CD4-positive, alpha-beta T cell (primary cell): ENCODE measurements around the gene VPS39. TPM values are rescaled to one million over a fixed set of nuclear protein-coding genes. Genes with fewer than 3 reads are reported as not detected.

Experiments
- ATAC-seq: fragments of 200-7000 bp; cut with Tn5 transposase; one replicate; pipeline ENCODE4 v1.10.0; 2022; ENCODE audit warnings: mild to moderate bottlenecking; ENCODE audit not compliant: poor library complexity
- CTCF ChIA-PET: fragments of 350-600 bp; sonication (Branson Sonifier 250); formaldehyde crosslinking; loops from one replicate; lab custom pipeline; 2021; ENCODE audit warnings: antibody characterized with exemption, inconsistent platforms; lab: Charles Lee
- POLR2A ChIA-PET: fragments of 350-600 bp; sonication (Branson Sonifier 250); formaldehyde crosslinking; loops from one replicate; lab custom pipeline; 2021; ENCODE audit warnings: antibody characterized with exemption, inconsistent platforms; lab: Charles Lee
- DNase-seq, 14 experiments: peaks; one replicate each; pipeline ENCODE4 v3.0.0-alpha.2; 2013 to 2020; ENCODE audit warnings: mixed read lengths in 2 of 14
- H3K27ac ChIP-seq, 2 donors: one replicate each; pipeline versions ENCODE4 v1.5.1 to v1.7.0; 2013; ENCODE audit warnings: low read length in 2 of 2, low read depth in 1 of 2, mild to moderate bottlenecking in 1 of 2
- H3K27me3 ChIP-seq, 2 experiments: 1 replicate in 1 of 2; 2 replicates in 1 of 2; pipeline versions ENCODE4 v1.6.1 to v1.7.0; 2013; ENCODE audit warnings: low read length in 2 of 2, control low read depth in 1 of 2, mild to moderate bottlenecking in 1 of 2, moderate library complexity in 1 of 2; ENCODE audit not compliant: insufficient read depth in 2 of 2, control insufficient read depth in 1 of 2
- H3K36me3 ChIP-seq: one replicate; pipeline ENCODE4 v1.6.1; 2013; ENCODE audit warnings: low read length, control low read depth; ENCODE audit not compliant: insufficient read depth
- H3K4me1 ChIP-seq: one replicate; pipeline ENCODE4 v1.6.1; 2013; ENCODE audit warnings: low read length, control low read depth; ENCODE audit not compliant: insufficient read depth
- H3K4me3 ChIP-seq: one replicate; pipeline ENCODE4 v1.5.1; 2013; ENCODE audit warnings: mild to moderate bottlenecking, low read length, moderate library complexity
- H3K9me3 ChIP-seq, 2 experiments: 1 replicate in 1 of 2; 2 replicates in 1 of 2; pipeline versions ENCODE4 v1.6.1 to v1.7.0; 2013; ENCODE audit warnings: low read length in 2 of 2, mild to moderate bottlenecking in 2 of 2, control low read depth in 1 of 2, moderate library complexity in 1 of 2; ENCODE audit not compliant: control insufficient read depth in 1 of 2, insufficient read depth in 1 of 2
- H3K27ac Mint-ChIP-seq: one replicate; pipeline ENCODE4 v1.8.0; 2020; ENCODE audit warnings: mixed read lengths
- H3K27me3 Mint-ChIP-seq: one replicate; pipeline ENCODE4 v1.8.0; 2021; ENCODE audit warnings: mixed read lengths
- H3K36me3 Mint-ChIP-seq: one replicate; pipeline ENCODE4 v1.8.0; 2021; ENCODE audit warnings: low read depth, mixed read lengths
- H3K4me1 Mint-ChIP-seq: one replicate; pipeline ENCODE4 v1.8.0; 2021; ENCODE audit warnings: low read depth, mixed read lengths
- H3K4me3 Mint-ChIP-seq: one replicate; pipeline ENCODE4 v1.8.0; 2020; ENCODE audit warnings: mild to moderate bottlenecking, mixed read lengths
- H3K9me3 Mint-ChIP-seq: one replicate; pipeline ENCODE4 v1.8.0; 2020; ENCODE audit warnings: mixed read lengths
- intact Hi-C, 2 experiments: fragments of 100-400 bp; cut with DNase I in 1 of 2; cut with micrococcal nuclease in 1 of 2; formaldehyde crosslinking; loops; one replicate each; pipeline versions ENCODE4 v1.15.1 to v1.9.0; 2023 to 2025; cut with DNase I, micrococcal nuclease
- total RNA-seq, 174 experiments: library from RNA in 2 of 174; stranded (reverse) in 2 of 174; gene quantifications; one replicate each; pipeline ENCODE4 v1.2.3 and lab custom pipeline; 2021 to 2026
- TF ChIP-seq, protein P1 (sequence below): fragments of 200-600 bp; IDR thresholded peaks from one replicate; pipeline ENCODE4 v1.8.0; 2022; ENCODE audit warnings: antibody characterized with exemption, mild to moderate bottlenecking

The VPS39 gene
- total RNA-seq, 2 experiments from 2014 or later, result 73.4 to 82.5 TPM

GRCh38 chr15:42140383-42141070 lies 67.6 kb downstream of the VPS39 start:
- Histone ChIP-seq H3K9me3 (no peaks in the 10 kb centered on the region), H3K4me1 (no peaks in the 10 kb centered on the region), H3K4me3 (no peak overlapping the region), H3K27me3 (no peaks in the 10 kb centered on the region), H3K36me3 (no peaks in the 10 kb centered on the region), H3K27ac (no peak overlapping the region)
- ChIA-PET POLR2A (no interaction called here), CTCF (no interaction called here)
- DNase-seq (peak in 1 of 14 experiments; percentile 11), ATAC-seq (no peak)
- H3K4me1 Mint-ChIP-seq, result no peaks in the 10 kb centered on the region
- peaks cover 6% of the 10 kb centered on the region for H3K27me3 Mint-ChIP-seq
- H3K4me3 Mint-ChIP-seq, result no peak overlapping the region
- no peaks in the 10 kb centered on the region for H3K36me3 Mint-ChIP-seq
- TF ChIP-seq, protein P1, sequence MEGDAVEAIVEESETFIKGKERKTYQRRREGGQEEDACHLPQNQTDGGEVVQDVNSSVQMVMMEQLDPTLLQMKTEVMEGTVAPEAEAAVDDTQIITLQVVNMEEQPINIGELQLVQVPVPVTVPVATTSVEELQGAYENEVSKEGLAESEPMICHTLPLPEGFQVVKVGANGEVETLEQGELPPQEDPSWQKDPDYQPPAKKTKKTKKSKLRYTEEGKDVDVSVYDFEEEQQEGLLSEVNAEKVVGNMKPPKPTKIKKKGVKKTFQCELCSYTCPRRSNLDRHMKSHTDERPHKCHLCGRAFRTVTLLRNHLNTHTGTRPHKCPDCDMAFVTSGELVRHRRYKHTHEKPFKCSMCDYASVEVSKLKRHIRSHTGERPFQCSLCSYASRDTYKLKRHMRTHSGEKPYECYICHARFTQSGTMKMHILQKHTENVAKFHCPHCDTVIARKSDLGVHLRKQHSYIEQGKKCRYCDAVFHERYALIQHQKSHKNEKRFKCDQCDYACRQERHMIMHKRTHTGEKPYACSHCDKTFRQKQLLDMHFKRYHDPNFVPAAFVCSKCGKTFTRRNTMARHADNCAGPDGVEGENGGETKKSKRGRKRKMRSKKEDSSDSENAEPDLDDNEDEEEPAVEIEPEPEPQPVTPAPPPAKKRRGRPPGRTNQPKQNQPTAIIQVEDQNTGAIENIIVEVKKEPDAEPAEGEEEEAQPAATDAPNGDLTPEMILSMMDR, result no peak
- no peak overlapping the region for H3K27ac Mint-ChIP-seq
- no peaks in the 10 kb centered on the region for H3K9me3 Mint-ChIP-seq
- intact Hi-C loops, result no loop called here

DNA sequence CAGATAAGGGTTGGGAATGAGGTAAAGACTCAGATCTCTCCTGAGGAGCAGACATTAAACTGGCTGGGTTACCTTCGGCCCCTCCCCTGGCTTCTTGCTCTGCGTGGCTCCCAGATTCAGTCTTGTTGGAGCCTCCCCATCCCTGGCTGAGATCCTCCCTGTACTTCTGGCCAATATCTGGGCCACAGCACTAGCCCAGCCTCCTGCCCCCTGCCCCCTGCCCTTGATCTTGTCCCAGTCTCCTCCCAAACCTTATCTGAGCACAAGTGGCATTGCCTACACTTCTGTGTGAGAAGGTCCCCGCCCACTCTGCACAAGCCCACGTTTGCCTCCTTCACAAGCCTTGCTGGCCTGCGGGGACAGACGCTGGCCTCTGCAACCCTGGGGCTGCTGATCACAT lies 68.5 kb downstream of the VPS39 start:
- H3K36me3 ChIP-seq, result no peaks in the 10 kb centered on the region
- Mint-ChIP-seq H3K9me3 (no peaks in the 10 kb centered on the region), H3K4me3 (no peak overlapping the region), H3K27me3 (peaks cover under 1% of the 10 kb centered on the region), H3K4me1 (no peaks in the 10 kb centered on the region), H3K27ac (no peak overlapping the region), H3K36me3 (no peaks in the 10 kb centered on the region)
- TF ChIP-seq, protein P1, result no peak
- no peak overlapping the region for H3K27ac ChIP-seq
- DNase-seq, result peak in 1 of 14 experiments; percentile 21
- CTCF ChIA-PET, result interaction anchor here (1.4 kb wide), 1 partner anchor 150 kb away, joined by 3 read pairs; no protein-coding TSS in a partner anchor
- POLR2A ChIA-PET, result no interaction called here
- no peak overlapping the region for H3K4me3 ChIP-seq
- H3K9me3 ChIP-seq, result no peaks in the 10 kb centered on the region
- intact Hi-C loops, result no loop called here
- no peaks in the 10 kb centered on the region for H3K4me1 ChIP-seq
- no peaks in the 10 kb centered on the region for H3K27me3 ChIP-seq
- ATAC-seq, result no peak

- Mint-ChIP-seq H3K9me3 (no peaks in the 10 kb centered on the region), H3K36me3 (no peaks in the 10 kb centered on the region), H3K27ac (no peak overlapping the region), H3K27me3 (no peaks in the 10 kb centered on the region), H3K4me3 (no peak overlapping the region), H3K4me1 (no peaks in the 10 kb centered on the region)
- H3K4me1 ChIP-seq, result no peaks in the 10 kb centered on the region
- DNase-seq (peak in 1 of 14 experiments; percentile 16), ATAC-seq (no peak)
- no peak overlapping the region for H3K27ac ChIP-seq
- CTCF ChIA-PET, result interaction anchor here (1.4 to 1.7 kb wide), 2 partner anchors 12 to 149 kb away, joined by 3 to 7 read pairs; no protein-coding TSS in a partner anchor
- TF ChIP-seq, protein P1, result no peak
- H3K9me3 ChIP-seq, result peaks cover 0 to under 1% of the 10 kb centered on the region in 2 experiments
- H3K4me3 ChIP-seq, result no peak overlapping the region
- POLR2A ChIA-PET, result no interaction called here
- H3K36me3 ChIP-seq, result no peaks in the 10 kb centered on the region
- no peaks in the 10 kb centered on the region for H3K27me3 ChIP-seq
- intact Hi-C loops, result no loop called here
Observed at GRCh38 chr15:42138968-42139386, 69.1 kb downstream of the VPS39 start.
